Heart right ventricle (tissue), 16 donors: ENCODE results near the gene PKM. TPM values are rescaled to one million over a fixed set of nuclear protein-coding genes. Genes with fewer than 3 reads are reported as not detected.

Experiments
- ATAC-seq, 8 donors: fragments of 200-7000 bp; cut with Tn5 transposase; one replicate each; pipeline ENCODE4 v1.9.1; 2020; ENCODE audit warnings: mild to moderate bottlenecking in 8 of 8, moderate library complexity in 8 of 8, moderate number of reproducible peaks in 1 of 8
- DNase-seq, 2 donors: peaks; one replicate each; pipeline ENCODE4 v3.0.0-alpha.2; 2020
- H3K27ac ChIP-seq, 10 donors: fragments of 200-600 bp; sonication (generic) in 2 of 10; one replicate each; pipeline versions ENCODE4 v1.5.0 to v1.8.0; 2020 to 2022; ENCODE audit warnings: mild to moderate bottlenecking in 3 of 10
- H3K27me3 ChIP-seq, 7 donors: fragments of 200-600 bp; one replicate each; pipeline ENCODE4 v1.8.0; 2021 to 2022; ENCODE audit warnings: mild to moderate bottlenecking in 2 of 7
- H3K36me3 ChIP-seq, 9 donors: fragments of 200-600 bp; sonication (generic) in 1 of 9; one replicate each; pipeline versions ENCODE4 v1.5.0 to v1.8.0; 2020 to 2022; ENCODE audit warnings: mild to moderate bottlenecking in 2 of 9
- H3K4me1 ChIP-seq, 9 donors: fragments of 200-600 bp; sonication (generic) in 1 of 9; one replicate each; pipeline versions ENCODE4 v1.5.0 to v1.8.0; 2020 to 2022; ENCODE audit warnings: mild to moderate bottlenecking in 4 of 9
- H3K4me3 ChIP-seq, 10 donors: fragments of 200-600 bp; sonication (generic) in 2 of 10; one replicate each; pipeline versions ENCODE4 v1.5.0 to v1.8.0; 2020 to 2022; ENCODE audit warnings: mild to moderate bottlenecking in 7 of 10, moderate library complexity in 2 of 10
- H3K9me3 ChIP-seq, 11 donors: fragments of 200-600 bp in 10 of 11; sonication (generic) in 2 of 11; one replicate each; pipeline versions ENCODE4 v1.5.0 to v1.8.0; 2013 to 2022; ENCODE audit warnings: mild to moderate bottlenecking in 2 of 11, control low read depth in 1 of 11, moderate library complexity in 1 of 11
- CTCF ChIP-seq, 9 donors: fragments of 200-600 bp; sonication (generic) in 2 of 9; IDR thresholded peaks; one replicate each; pipeline versions ENCODE4 v1.5.0 to v1.8.0; 2021 to 2022; ENCODE audit warnings: antibody characterized with exemption in 9 of 9, mild to moderate bottlenecking in 5 of 9, moderate library complexity in 1 of 9
- WGBS, 2 donors: extraction: QIAGEN DNeasy Blood & Tissue Kit; methylation state at CpG; one replicate each; pipeline ENCODE4 v1.1.7; 2013; ENCODE audit warnings: inconsistent platforms in 1 of 2; 5-methylcytosine and 5-hydroxymethylcytosine counted together
- intact Hi-C, 10 donors: fragments of 100-400 bp; cut with DNase I; formaldehyde crosslinking; loops; one replicate each; pipeline versions ENCODE4 v1.11.1 to v1.14.2; 2022
- polyA plus RNA-seq, 2 donors: library from polyadenylated mRNA; stranded (reverse); fragments of 200-250 nt; gene quantifications; one replicate each; pipeline ENCODE4 v1.2.3, GENCODE V29; 2013
- total RNA-seq, 10 donors: library from RNA; stranded (reverse); fragmentation: NEBNext Ultra II Directional in 3 of 10; extraction: Animal tissue kit (Norgen Biotek cat#: 25700) in 3 of 10; gene quantifications; one replicate each; pipeline versions ENCODE4 v1.2.1 to v1.2.4, GENCODE V29; 2021 to 2023
- donor health status: Arrhythmogenic right ventricular cardiomyopathy.
- donor health status: ischemic (EF 13 %, LVEDD 7.1; RV severe dilation, severe dysfunction).
- donor health status: healthy with polysubstance abuse.
- donor health status: DM: no; HTN: yes; CAD: no.
- donor health status: DM: no; HTN: no; CAD: no.
- donor health status: ischemic (EF 25% LVEDD 6.9; RV normal size, moderate dysfunction).
- donor health status: ischemic (EF 25% LVEDD 5.7; RV mildly dilated, moderate dysfunction).
- donor health status: healthy.
- donor health status: DM: yes; HTN: yes; CAD: no.
- donor health status: Ischemic cardiomyopathy.
- donor health status: ischemic (EF 35%, LVEDD 5.7; RV mildly dilated, moderate dysfunction).
- donor health status: nonischemic (EF 11% LVEDD 7.7; RV severe dilation, severe dysfunction).
- donor health status: DM: yes; HTN: yes; CAD: no.
- donor health status: PGD.
- donor health status: ischemic (EF 29% LVEDD 5.4; RV normal size, mild dysfunction).
- donor health status: nonischemic (EF 23%, LVEDD 6.1; RV moderate dilation, normal function).

The PKM gene
- total and polyA plus RNA-seq, 12 donors = 549 to 1,508 (median 1,040) TPM

GRCh38 chr15:72269739-72270138 is 38.7 kb upstream of the PKM start:
- ATAC-seq (no peak), DNase-seq (no peak)
- 90 to 93% methylated on average over 4 of the region's 4 CpGs for WGBS, 2 donors
- Histone ChIP-seq H3K4me1 (peaks cover 0 to 32% (median 26%) of the 10 kb centered on the region in 9 donors), H3K27ac (no peak overlapping the region), H3K9me3 (no peaks in the 10 kb centered on the region), H3K36me3 (peaks cover 0 to 57% (median 34%) of the 10 kb centered on the region in 9 donors), H3K4me3 (no peak overlapping the region), H3K27me3 (no peaks in the 10 kb centered on the region)
- TF ChIP-seq CTCF (IDR thresholded peaks at IDR 0.05) = no peak
- intact Hi-C loops = loop anchor here in 7 of 10 donors (5.0 to 10.0 kb wide), 4 partner anchors 37 to 67 kb away; partner anchors contain the start of gene PKM (in 1 of the 7)

GRCh38 chr15:72265031-72265430 is 34.0 kb upstream of the PKM start:
- Histone ChIP-seq H3K27ac (no peak overlapping the region), H3K27me3 (no peaks in the 10 kb centered on the region), H3K4me3 (no peak overlapping the region), H3K36me3 (peaks cover 0 to 100% (median 80%) of the 10 kb centered on the region in 9 donors), H3K9me3 (no peaks in the 10 kb centered on the region), H3K4me1 (peaks cover 0 to 3% (median 0%) of the 10 kb centered on the region in 9 donors)
- no peak for TF ChIP-seq CTCF (IDR thresholded peaks at IDR 0.05)
- 91 to 95% methylated on average over 5 of the region's 5 CpGs for WGBS, 2 donors
- intact Hi-C loops = loop anchor here in 2 of 10 donors (5.0 to 10.0 kb wide), 2 partner anchors 50 to 63 kb away; no protein-coding TSS in a partner anchor
- DNase-seq (no peak), ATAC-seq (no peak)

DNA sequence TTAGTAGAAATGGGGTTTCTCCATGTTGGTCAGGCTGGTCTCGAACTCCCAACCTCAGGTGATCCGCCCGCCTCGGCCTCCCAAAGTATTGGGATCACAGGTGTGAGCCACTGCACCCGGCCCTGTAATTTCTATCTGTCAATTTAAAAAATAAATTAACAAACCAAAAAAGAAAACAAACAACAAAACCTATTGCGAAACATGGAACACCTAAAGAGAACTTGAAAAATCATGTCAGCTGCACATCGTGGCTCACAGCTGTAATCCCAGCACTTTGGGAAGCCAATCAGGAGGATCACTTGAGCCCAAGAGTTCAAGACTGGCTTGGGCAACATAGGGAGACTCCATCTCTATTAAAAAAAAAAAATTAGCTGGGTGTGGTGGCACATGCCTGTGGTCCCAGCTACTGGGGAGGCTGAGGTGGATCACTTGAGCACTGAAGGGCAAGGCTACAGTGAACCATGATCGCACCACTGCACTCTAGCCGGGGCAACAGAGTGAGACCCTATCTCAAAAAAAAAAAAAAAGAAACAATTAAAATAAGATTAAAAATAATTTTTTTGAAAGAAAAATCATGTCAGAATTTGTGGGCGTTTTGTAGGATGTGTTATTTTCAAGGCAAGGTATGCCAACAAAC is 21.8 kb upstream of the PKM start:
- Histone ChIP-seq H3K9me3 (no peaks in the 10 kb centered on the region), H3K36me3 (peaks cover 0 to 100% (median 80%) of the 10 kb centered on the region in 9 donors), H3K27me3 (no peaks in the 10 kb centered on the region), H3K27ac (no peak overlapping the region), H3K4me1 (peaks cover 0 to 5% (median 0%) of the 10 kb centered on the region in 9 donors), H3K4me3 (no peak overlapping the region)
- DNase-seq = no peak
- 97% methylated on average over 10 of the region's 10 CpGs for WGBS, 2 donors
- intact Hi-C loops = no loop called here
- no peak for TF ChIP-seq CTCF (IDR thresholded peaks at IDR 0.05)
- no peak for ATAC-seq

- intact Hi-C loops = no loop called here
- Histone ChIP-seq H3K4me3 (no peak overlapping the region), H3K36me3 (peaks cover 0 to 100% (median 57%) of the 10 kb centered on the region in 9 donors), H3K9me3 (no peaks in the 10 kb centered on the region), H3K27me3 (no peaks in the 10 kb centered on the region), H3K27ac (no peak overlapping the region), H3K4me1 (peaks cover 0 to 5% (median 0%) of the 10 kb centered on the region in 9 donors)
- TF ChIP-seq CTCF (IDR thresholded peaks at IDR 0.05) = no peak
- no peak for ATAC-seq
- DNase-seq = no peak
- WGBS, 2 donors = 88% methylated on average over 3 of the region's 3 CpGs
These were observed 18.3 kb upstream of the PKM start for GRCh38 chr15:72249142-72249810.
